Measurements from ENCODE around the gene RAB14. TPM values are rescaled to one million over a fixed set of nuclear protein-coding genes. Genes with fewer than 3 reads are reported as not detected.

The RAB14 gene
- total RNA-seq, 2 experiments from 2014 or later: 8.6 to 37.1 TPM

GRCh38 chr9:121185774-121186403 is 15.8 kb downstream of the RAB14 start:
- peak overlapping the region; percentile 36 for H3K4me2 ChIP-seq (ENCODE audit: low read length)
- H3K36me3 ChIP-seq (ENCODE audit: insufficient read depth, low read length): peaks cover 92% of the 10 kb centered on the region
- POLR2A ChIA-PET: interaction anchor here (0.5 to 2.6 kb wide), 7 partner anchors 9 to 457 kb away, joined by 3 to 14 read pairs (median 3); partner anchors contain the start of gene RAB14
- intact Hi-C loops (cut with micrococcal nuclease; ENCODE audit: unreplicated experiment): no loop called here
- BruUV-seq (replicated peaks): no TSS peak
- no peaks in the 10 kb centered on the region for H3K9me2 ChIP-seq (ENCODE audit: insufficient read depth, low read length)
- peaks cover 80% of the 10 kb centered on the region for H3K79me2 ChIP-seq (ENCODE audit: insufficient read depth, low read depth, low read length)
- H3K4me1 ChIP-seq (ENCODE audit: insufficient read depth, low read length, poor library complexity, severe bottlenecking): peaks cover 50% of the 10 kb centered on the region
- CTCF ChIA-PET (ENCODE audit: unreplicated experiment): interaction anchor here (0.9 kb wide), 1 partner anchor 14 kb away, joined by 3 read pairs; no protein-coding TSS in a partner anchor
- no peak for DNase-seq (ENCODE audit: low spot score)
- TF ChIP-seq EZH2phosphoT487 (IDR thresholded peaks at IDR 0.05; ENCODE audit: borderline replicate concordance, low read depth, low read length) (no peak), CTCF (conservative IDR thresholded peaks at IDR 0.05; ENCODE audit: low read length) (no peak; the same call in 1 of the 2 replicates)
- H4K20me1 ChIP-seq (ENCODE audit: insufficient read depth, low read length): peaks cover 14% of the 10 kb centered on the region; the same call in 1 of the 2 replicates
- peak overlapping the region; percentile 38 for H3K27ac ChIP-seq (ENCODE audit: low read depth, low read length, poor library complexity, severe bottlenecking)
- H2AFZ ChIP-seq (ENCODE audit: low read length): no peak overlapping the region
- H3K9me3 ChIP-seq (ENCODE audit: low read length): no peaks in the 10 kb centered on the region
- H3K4me3 ChIP-seq (ENCODE audit: low read depth, low read length, poor library complexity, severe bottlenecking): no peak overlapping the region

GRCh38 chr9:121185178-121185745 is 16.4 kb downstream of the RAB14 start:
- no TSS peak for BruUV-seq (replicated peaks)
- H2AFZ ChIP-seq (ENCODE audit: low read length): no peak overlapping the region
- peaks cover 92% of the 10 kb centered on the region for H3K36me3 ChIP-seq (ENCODE audit: insufficient read depth, low read length)
- H3K9me3 ChIP-seq (ENCODE audit: low read length): no peaks in the 10 kb centered on the region
- peak overlapping the region; percentile 38 for H3K27ac ChIP-seq (ENCODE audit: low read depth, low read length, poor library complexity, severe bottlenecking)
- peaks cover 74% of the 10 kb centered on the region; the same call in 1 of the 2 replicates for H3K79me2 ChIP-seq (ENCODE audit: insufficient read depth, low read depth, low read length)
- DNase-seq (ENCODE audit: low spot score): peak; percentile 41
- H4K20me1 ChIP-seq (ENCODE audit: insufficient read depth, low read length): peaks cover 7% of the 10 kb centered on the region; the same call in 1 of the 2 replicates
- POLR2A ChIA-PET: interaction anchor here (0.6 to 2.6 kb wide), 5 partner anchors 10 to 456 kb away, joined by 3 to 14 read pairs (median 3); no protein-coding TSS in a partner anchor
- intact Hi-C loops (cut with micrococcal nuclease; ENCODE audit: unreplicated experiment): no loop called here
- peak overlapping the region; percentile 36 for H3K4me2 ChIP-seq (ENCODE audit: low read length)
- H3K9me2 ChIP-seq (ENCODE audit: insufficient read depth, low read length): no peaks in the 10 kb centered on the region
- no peak; the same call in 1 of the 2 replicates for TF ChIP-seq CTCF (conservative IDR thresholded peaks at IDR 0.05; ENCODE audit: low read length)
- peaks cover 50% of the 10 kb centered on the region for H3K4me1 ChIP-seq (ENCODE audit: insufficient read depth, low read length, poor library complexity, severe bottlenecking)
- CTCF ChIA-PET (ENCODE audit: unreplicated experiment): interaction anchor here (0.9 kb wide), 1 partner anchor 14 kb away, joined by 3 read pairs; no protein-coding TSS in a partner anchor
- H3K4me3 ChIP-seq (ENCODE audit: low read depth, low read length, poor library complexity, severe bottlenecking): no peak overlapping the region
